ENCODE results near the gene TLCD3A.
"Not testable (repeated sequence)": the region's sequence is repeated elsewhere in the genome, so short reads cannot be mapped to it uniquely, and the experiment has no call there.

TLCD3A gene

GRCh38 chr17:708132-708531 is 24.3 kb upstream of the TLCD3A start:
- no peak for DNase-seq

DNA sequence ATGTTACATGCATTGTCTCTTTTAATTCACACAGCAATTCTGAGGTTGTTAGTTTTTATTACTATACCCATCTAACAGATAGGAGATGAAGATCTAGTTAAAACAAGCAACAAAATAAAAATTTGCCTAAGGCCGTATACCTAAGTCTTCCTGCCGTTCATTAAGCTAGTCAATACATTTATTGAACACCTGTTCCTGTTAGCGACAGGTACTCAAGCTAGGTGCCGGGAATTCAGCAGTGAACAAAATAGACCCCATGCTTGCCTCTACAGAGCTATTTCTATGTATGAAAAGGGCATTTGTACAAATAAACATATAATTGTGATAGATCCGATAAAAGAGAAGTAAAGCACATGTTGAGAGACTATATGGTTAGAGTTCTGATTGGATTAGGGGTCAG is 14.3 kb upstream of the TLCD3A start:
- DNase-seq, result peak in 1 of 3 experiments; percentile 15

- DNase-seq, result no peak
Observed at GRCh38 chr17:720706-721539, 11.5 kb upstream of the TLCD3A start.

DNA sequence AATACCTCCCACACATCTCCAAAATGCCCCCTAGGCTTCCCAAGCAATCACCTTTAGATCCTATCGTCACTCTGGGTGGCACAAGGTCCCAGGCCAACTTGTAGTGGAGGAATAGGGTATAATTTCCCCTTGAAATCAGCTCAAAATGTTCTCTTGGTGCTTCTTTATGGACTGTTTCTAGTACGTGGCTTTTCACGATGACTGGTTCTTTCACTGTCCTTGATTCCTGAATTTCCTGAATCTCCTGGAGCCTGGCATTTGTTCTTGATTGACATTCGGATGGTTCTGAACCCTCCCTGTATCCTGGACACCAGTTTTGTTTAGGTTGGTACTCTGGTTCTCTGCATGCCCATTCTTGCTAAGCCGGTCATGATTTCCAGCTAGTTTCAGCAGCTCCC is 10.9 kb upstream of the TLCD3A start:
- DNase-seq, result no peak

DNA sequence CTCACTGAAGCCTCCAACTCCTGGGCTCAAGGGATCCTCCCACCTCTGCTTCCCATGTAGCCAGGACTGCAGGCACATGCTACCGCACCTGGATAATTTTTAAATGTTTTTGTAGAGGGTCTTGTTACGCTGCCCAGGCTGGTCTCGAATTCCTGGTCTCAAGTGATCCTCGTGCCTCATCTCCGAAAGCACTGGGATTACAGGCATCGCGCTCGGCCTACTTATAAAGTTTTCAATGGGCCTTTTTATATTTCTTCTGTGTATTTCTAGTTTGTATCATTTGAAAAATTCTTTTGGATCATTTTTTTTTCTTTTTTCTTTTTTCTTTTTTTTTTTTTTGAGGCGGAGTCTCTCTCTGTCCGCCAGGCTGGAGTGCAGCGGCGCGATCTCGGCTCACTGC is 7.3 kb upstream of the TLCD3A start:
- no peak for DNase-seq

- DNase-seq, result no peak
Observed at GRCh38 chr17:725746-726145, 6.7 kb upstream of the TLCD3A start.

- peak in 1 of 3 experiments; percentile 7 for DNase-seq
Observed at GRCh38 chr17:726271-726919, 6.0 kb upstream of the TLCD3A start.

DNA sequence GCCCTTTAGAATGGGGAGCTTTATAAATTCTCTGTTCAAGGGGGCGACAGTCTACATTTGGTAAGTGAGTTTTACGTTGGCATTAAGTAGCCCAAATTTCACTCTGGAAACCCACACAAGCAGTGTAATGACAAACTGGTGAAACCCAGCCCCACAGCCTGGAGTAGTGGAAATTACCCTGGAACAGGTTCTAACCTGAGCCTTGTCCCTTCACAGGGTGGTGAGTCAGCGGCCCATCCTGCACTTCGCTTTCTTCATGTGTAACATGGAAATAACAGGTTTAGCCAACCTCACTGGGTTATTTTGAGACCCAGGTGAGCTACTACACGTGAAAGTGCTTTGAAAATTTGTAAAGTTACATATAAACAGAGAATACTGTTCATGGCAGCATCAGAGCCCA is 3.5 kb upstream of the TLCD3A start:
- DNase-seq, result no peak

DNA sequence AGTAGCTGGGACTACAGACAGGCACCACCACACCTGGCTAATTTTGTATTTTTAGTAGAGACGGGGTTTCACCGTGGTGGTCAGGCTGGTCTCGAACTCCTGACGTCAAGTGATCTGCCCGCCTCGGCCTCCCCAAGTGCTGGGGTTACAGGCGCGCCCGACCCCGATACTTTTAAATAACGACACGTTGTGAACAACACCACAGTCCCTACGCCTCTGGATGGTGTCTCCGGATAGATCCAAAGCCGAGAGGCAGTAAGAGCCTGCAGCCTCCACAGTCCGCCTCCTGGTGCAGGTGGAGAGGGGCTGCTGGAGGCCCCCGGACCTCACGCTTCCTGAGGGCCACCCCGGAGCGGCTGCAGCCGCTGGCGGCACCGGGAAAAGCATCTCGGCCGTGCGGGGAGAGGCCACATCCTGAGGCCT is 741 bp upstream of the TLCD3A start:
- DNase-seq, result peak in 1 of 3 experiments; percentile 71

- DNase-seq, result peak in 2 of 3 experiments; percentile 57 to 68
Observed at GRCh38 chr17:732902-733720, 715 bp downstream of the TLCD3A start.

DNA sequence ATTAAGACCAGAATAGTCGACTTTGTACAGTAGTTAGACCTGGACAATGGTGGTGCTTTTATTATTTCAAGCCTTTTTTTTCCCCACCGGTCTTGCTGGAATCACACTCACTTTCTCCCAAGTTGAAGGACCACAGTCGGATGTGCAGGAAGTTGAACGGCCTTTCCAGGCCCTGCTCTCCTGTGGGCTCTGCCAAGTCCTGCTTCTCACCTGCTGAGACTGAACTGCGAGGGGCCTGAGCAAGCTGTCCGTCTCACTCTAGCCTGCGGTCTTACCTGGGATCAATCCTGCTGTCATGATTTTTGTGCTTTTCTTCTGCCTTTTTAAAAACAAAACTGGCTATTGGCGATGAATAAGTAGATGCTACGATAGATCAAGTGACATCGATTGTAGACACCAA is 1.3 kb downstream of the TLCD3A start:
- no peak for DNase-seq

GRCh38 chr17:737561-738113 is 5.2 kb downstream of the TLCD3A start:
- DNase-seq, result no peak

DNA sequence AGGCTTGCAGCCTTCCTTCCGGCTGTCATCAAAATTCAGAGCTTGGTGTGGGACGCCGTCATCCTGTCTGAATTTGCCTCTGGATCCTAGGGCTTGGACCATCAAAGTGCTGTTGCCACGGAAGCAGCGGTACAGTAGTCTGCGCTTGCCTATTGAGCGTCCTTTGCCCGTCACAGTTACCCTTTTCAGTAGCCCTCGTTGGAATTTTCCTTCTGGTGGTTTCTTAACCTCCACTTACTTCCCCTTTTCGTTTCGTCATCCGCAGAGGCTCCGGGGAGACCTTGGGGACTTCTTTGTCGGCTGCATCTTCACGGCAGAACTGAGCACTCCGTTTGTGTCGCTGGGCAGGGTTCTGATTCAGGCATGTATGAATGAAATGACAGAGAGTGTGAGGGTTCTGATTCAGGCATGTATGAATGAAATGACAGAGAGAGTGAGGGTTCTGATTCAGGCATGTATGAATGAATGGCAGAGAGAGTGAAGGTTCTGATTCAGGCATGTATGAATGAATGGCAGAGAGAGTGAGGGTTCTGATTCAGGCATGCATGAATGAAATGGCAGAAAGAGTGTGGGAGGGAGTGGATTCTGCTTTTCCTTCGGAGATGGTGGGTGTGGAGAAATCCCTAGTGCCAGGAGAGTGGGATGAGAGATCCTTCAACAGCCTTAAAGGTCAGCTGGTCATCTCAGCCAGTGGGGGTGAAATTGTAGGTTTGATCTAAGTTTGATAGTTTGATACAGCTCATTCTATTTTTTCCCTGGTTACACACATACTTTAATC is 8.0 kb downstream of the TLCD3A start:
- DNase-seq, result no peak

DNA sequence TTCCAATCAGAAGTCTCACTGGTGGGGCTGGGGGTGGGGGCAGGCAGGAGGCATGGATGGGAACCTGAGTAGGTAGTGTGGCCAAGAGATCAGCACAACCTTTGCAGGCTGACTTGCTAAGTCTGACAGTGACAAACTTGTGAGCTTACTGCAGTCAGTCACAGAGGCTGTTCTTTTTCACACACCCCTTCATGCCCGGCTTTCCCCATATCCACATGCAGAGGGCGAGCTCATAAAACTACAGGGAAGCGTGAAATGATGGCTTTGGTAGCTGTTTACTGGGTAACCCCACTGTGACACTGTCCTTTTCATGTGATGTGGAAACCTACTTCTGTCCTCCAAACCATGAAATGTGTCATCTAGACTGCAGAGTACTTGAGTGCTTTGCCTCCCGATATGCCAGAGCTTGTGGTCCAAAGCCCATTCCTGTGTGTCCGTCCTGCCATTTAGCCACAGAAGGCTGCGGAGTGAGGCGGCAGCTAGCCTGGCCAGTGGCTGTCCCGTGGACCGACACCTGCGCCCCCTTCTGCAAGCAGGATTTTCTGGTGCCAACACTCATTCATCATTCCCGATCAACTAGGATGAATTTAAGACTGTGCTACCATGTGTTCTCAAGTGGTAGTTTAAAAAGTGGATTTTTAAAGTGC is 9.9 kb downstream of the TLCD3A start:
- no peak for DNase-seq

DNA sequence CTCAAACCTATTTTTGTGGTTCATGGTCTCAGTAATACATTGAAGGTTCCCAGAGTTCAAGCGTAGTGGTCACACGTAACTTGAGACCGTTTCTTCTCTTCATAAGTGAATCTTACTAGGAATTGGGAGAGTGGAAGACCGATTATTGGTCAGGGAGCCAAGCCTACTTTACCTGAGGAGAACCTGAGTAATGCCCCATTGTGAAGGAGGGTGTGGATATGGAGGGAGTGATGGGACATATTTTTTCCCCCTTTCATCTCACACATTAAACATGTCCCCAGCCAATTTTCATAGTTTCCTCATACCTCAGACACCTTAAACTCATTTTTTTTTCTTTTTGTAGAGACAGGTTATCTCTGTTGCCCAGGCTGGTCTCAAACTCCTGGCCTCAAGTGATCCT is 10.7 kb downstream of the TLCD3A start:
- no peak for DNase-seq

- DNase-seq, result no peak
Observed at GRCh38 chr17:744937-745336, 12.5 kb downstream of the TLCD3A start.

DNA sequence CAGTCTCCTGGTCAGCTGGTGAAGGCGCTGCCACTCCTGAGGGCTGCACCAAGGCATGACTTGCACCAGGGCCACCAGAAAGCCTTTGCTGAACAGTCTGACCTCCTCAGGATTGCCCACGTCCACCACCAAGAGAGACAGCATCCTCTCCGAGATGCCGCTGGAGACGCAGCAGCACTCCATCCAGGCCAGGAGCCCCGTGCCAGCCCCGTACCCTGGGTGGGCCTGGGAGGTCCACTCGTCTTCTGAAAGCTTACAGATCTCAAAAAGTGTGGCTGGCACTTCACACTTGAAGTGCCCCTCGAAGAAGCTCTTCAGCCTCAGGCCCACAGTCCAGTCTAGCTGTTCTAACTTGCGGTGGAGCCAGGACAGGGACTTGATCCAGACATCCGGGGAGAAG is 13.0 kb downstream of the TLCD3A start:
- DNase-seq, result no peak

GRCh38 chr17:746181-746580 is 13.8 kb downstream of the TLCD3A start:
- no peak for DNase-seq

GRCh38 chr17:746783-747629 is 14.6 kb downstream of the TLCD3A start:
- no peak for DNase-seq

DNA sequence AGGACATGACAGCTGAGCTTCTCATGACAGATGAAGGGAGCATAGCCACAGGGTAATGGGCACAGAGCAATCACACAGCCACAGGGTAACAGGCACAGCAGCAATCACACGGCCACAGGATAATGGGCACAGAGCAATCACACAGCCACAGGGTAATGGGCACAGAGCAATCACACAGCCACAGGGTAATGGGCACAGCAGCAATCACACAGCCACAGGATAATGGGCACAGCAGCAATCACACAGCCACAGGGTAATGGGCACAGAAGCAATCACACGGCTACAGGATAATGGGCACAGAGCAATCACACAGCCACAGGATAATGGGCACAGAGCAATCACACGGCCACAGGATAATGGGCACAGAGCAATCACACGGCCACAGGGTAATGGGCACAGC is 16.2 kb downstream of the TLCD3A start:
- DNase-seq, result not testable (repeated sequence)

GRCh38 chr17:749359-749758 is 17.0 kb downstream of the TLCD3A start:
- DNase-seq, result not testable (repeated sequence)
